Measurements from ENCODE around the gene ARSB.

DNA sequence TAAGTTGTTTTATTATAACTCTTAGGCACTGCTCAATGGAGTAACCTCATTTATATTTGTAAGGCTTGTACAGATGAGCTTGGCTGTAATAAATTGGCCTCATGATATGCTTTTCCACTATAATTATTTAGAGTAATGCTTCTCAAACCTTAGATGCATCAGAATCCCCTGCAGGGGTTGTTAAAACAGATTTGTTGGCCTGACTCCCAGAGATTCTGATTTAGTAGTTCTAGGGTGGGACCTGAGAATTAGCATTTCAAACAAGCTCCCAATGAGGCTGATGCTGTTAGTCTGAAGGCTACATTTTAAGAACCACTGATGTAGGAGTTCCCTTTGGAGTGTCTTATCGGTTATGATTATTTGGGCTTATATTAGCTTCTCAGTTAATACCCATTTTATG is 38.2 kb upstream of the ARSB start:
- TF ChIP-seq, protein P1, sequence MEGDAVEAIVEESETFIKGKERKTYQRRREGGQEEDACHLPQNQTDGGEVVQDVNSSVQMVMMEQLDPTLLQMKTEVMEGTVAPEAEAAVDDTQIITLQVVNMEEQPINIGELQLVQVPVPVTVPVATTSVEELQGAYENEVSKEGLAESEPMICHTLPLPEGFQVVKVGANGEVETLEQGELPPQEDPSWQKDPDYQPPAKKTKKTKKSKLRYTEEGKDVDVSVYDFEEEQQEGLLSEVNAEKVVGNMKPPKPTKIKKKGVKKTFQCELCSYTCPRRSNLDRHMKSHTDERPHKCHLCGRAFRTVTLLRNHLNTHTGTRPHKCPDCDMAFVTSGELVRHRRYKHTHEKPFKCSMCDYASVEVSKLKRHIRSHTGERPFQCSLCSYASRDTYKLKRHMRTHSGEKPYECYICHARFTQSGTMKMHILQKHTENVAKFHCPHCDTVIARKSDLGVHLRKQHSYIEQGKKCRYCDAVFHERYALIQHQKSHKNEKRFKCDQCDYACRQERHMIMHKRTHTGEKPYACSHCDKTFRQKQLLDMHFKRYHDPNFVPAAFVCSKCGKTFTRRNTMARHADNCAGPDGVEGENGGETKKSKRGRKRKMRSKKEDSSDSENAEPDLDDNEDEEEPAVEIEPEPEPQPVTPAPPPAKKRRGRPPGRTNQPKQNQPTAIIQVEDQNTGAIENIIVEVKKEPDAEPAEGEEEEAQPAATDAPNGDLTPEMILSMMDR (IDR thresholded peaks at IDR 0.05): no peak
- TF ChIP-seq POLR2A (IDR thresholded peaks at IDR 0.05): no peak

Data from upper lobe of left lung (tissue), 4 donors.